Measurements from ENCODE around the gene SUN3. TPM values are rescaled to one million over a fixed set of nuclear protein-coding genes. Genes with fewer than 3 reads are reported as not detected.

The SUN3 gene
- total RNA-seq, 1 donor from 2014 or later: not detected

- intact Hi-C loops (cut with DNase I): no loop called here
- no peak for ATAC-seq
Measured at GRCh38 chr7:47938574-47939165, 90.2 kb downstream of the SUN3 start.

GRCh38 chr7:47937711-47938573, 91.0 kb downstream of the SUN3 start:
- ATAC-seq (no peak), DNase-seq (ENCODE audit: low spot score) (no peak)
- intact Hi-C loops (cut with DNase I): no loop called here

More at GRCh38 chr7:47938574-47939165, 90.2 kb downstream of the SUN3 start:
- no peak for DNase-seq (ENCODE audit: low spot score)

Other genes starting within 250 kb of the SUN3 start
- gene PKD1L1, start 80.6 kb downstream of the SUN3 start, total RNA-seq: 1.5 TPM
- gene HUS1, start 49.5 kb downstream of the SUN3 start, total RNA-seq: 39.7 TPM
- not detected for gene C7orf57, start 6.4 kb upstream of the SUN3 start, total RNA-seq
- 24.3 TPM for gene UPP1, start 60.2 kb upstream of the SUN3 start, total RNA-seq
- gene ABCA13, start 142.4 kb upstream of the SUN3 start, total RNA-seq: 7.6 TPM